NCI-H2227 (cell line): ENCODE data around the gene CD164.
"Not testable (repeated sequence)": the region's sequence is repeated elsewhere in the genome, so short reads cannot be mapped to it uniquely, and the experiment has no call there.

Experiments
- DNase-seq: peaks from one replicate; lab custom pipeline; 2025; ENCODE audit not compliant: unreplicated experiment; lab: John Stamatoyannopoulos, UW

Gene CD164

DNA sequence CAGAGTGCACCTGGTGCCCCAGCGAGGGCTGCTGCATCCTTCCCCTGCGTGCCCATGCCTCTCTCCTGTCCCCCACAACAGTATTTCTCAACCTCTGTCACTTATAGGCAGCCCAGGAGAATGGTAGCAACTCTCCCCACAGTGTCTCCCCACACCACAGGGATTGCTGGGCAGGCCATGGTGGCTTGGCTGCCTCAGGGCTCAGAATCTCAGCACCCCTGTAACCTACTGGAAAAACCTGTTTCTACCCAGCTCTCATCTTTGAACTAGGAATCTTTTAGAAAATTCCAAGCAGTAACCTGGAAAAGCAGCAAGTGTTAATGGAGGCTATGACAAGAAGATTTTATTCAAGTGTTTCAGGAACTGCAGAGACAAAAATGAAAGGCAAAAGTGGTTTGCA is 38.0 kb downstream of the CD164 start:
- no peak for DNase-seq

DNA sequence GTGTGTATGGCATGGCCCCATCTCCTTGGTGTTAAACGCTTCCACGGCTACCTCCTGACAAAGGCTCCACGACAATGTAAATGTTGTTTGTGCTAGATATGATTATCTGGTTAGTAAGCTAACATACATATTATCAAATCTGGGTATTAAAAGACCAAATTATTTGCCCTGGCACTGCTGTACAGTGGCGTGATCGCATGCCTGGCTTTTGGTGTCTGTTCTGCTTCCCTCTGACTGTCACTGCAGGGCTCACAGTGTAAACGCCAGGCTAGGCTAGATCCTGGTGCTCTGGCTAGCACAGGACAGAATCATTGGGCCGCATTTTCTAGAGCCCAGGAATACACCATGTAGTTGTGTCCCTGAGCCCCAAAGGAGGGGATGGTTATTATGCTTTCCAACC is 38.7 kb downstream of the CD164 start:
- DNase-seq: no peak

DNA sequence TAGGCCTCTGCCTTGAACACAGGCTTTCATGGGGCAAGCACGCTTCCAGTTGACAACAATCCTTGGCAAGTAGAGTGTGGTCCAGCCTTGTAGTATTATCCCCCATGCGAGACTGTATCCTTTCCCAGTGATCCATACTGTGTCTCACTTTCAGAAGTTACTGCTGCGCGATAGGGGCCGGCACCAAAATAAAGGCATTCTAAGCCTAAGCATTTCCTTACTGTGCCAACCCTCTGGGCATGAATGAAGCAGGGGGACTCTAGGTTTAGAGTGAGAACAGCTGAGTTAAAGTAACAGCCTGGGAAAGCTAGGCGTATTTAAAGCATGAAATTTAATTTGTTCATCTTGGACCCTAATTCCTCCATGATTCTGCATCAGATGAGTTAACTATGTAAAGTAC is 39.4 kb downstream of the CD164 start:
- no peak for DNase-seq

DNA sequence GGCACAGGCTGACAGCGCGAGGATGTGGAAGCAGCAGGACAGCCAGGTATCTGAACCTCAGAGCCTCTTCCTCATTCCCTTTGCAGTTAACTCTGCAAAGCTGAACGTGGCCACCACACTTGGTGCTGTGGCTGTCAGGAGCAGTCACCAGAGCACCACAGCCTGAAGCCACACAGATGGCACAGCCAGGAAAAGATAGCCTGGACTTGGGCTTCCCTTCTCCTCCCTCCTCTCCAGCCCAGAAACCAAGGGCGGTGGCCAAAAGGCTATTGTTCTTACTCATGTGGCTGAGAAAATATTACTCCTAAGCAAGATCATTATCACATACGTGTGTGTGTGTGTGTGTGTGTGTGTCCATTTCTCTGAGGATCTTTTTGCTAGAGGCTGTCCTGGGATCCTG is 39.8 kb downstream of the CD164 start:
- DNase-seq: no peak

DNA sequence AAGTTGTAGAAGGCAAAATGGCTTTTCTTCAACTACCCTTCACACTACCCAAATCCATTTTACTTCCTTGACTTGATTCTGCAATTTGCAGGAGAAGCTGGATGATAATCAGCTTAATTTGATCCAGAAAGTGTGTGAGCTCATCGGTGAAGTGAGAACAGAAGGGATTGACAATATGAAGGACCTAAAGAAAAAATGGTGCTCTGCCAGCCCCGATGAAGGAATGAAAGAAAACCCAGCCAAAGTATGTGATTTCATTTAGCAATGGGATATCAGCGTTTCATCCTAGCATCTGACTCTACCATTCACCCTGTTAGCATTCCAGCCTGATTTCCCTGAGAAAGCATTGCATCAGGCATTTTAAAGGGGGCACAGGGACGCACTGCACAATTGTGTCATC is 41.5 kb downstream of the CD164 start:
- no peak for DNase-seq

DNA sequence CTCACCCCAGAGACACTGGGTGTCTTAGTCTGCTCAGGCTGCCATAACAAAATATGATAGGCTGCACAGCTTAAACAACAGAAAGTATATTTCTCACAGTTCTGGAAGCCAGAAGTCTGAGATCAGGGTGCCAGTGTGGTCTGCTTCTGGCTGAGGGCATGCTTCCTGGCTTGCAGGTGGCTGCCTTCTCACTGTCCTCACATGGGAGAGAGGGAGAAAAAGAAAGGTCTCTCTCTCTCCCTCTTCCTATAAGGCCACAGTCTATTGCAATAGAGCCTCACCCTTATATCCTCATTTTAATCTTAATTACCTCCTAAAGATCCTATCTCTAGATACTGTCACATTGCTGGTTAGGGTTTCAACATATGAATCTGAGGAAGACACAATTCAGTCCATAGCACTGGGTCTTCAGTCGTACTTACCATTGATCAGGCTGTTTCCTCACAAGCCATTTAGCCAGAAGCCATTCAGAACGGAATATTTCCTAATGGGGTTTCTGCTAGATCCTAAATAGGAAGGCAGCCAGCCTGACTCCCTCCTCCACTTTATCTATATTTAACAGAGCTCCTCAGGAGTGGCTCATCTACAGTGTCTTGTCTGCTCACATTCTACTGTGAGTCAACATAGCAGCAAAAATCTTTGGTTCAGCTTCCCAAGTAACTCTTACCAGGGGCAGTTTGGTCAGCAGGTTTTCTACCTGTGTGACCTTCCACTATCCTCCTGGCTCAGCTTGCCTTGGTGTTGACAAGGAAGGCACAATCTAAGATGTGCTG is 42.2 kb downstream of the CD164 start:
- no peak for DNase-seq

DNA sequence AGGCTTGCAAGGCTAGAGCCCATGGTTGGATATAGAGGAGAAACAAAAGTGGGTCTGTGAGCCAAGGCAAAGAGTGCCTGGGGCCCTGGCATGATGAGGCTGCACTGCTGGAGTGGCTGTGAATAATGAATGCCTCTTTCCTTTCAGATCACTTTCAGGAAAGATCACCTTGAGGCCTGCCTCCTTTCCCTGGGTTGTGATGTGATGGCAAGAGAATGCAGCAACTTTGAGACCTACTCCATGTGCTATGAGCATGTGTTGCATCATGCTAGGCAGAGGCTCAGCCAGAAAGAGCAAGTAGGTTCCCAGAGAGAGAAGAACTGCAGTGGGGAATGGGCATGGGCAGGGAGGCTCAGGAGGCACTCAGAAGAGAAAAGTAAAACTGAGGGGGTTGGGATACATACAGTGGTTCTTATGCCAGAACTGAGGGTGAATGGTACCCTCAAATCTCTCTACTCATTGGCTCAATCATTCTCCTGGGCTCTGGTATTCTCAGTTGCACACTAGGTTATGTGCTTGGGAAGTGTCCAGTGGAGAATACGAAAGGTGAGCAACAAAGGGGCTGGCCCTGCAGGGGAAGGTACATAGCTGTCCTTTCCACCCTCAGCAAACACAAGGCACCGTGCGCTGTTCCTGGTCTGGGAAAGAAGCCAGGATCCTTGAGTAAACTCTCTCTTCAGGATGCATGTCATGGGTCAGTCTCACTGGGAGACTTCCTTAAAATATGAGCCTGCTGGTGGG is 45.9 kb downstream of the CD164 start:
- no peak for DNase-seq

DNA sequence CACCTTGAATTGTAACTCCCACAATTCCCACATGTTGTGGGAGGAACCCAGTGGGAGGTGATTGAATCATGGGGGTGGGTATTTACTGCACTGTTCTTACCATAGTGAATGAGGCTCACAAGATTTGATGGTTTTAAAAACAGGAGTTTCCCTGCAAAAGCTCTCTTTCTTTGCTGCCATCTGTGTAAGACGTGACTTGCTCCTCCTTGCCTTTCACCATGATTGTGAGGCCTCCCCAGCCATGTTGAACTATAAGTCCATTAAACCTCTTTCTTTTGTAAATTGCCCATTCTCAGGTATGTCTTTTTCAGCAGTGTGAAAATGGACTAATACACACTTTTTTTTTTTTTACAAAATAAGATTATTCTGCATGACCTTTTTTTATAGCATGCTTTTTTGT is 48.4 kb downstream of the CD164 start:
- DNase-seq: not testable (repeated sequence)

DNA sequence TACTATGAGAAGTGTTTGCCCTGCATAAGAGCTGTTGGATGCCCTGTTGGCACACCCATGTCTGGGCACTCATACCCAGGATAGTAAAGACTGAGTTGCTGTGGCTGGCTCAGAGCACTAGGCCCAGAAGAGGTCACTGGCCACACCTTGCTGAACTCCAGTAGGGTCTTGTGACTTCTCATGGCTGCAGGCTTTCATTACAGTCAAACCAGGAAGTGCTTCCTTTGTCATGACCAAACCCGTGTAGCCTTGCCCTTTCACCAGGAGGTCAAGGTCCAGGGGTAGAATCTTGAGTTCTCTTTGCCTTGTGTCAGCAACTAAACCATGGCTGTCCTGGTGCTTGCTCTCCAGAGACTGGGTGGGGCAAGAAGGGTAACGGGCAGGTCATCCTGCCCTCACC is 49.5 kb downstream of the CD164 start:
- DNase-seq: no peak

DNA sequence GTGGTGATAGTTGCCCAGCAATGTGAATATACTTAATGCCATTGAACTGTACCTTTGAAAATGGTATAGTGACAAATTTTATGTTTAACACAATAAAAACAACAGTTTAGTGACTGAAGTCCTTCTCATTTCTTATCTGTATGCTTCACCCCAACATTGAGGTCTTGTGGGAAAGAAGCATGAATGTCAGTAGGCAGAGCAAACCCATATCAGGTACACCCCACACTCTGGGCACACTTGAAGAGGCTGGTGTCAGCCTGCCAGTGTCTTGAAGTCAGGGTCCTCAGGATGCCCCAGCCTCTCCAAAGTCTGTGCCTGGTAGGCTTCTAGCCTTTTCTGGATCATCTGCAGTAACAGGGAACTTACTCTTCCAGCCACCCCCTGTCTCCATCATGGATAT is 51.2 kb downstream of the CD164 start:
- no peak for DNase-seq

DNA sequence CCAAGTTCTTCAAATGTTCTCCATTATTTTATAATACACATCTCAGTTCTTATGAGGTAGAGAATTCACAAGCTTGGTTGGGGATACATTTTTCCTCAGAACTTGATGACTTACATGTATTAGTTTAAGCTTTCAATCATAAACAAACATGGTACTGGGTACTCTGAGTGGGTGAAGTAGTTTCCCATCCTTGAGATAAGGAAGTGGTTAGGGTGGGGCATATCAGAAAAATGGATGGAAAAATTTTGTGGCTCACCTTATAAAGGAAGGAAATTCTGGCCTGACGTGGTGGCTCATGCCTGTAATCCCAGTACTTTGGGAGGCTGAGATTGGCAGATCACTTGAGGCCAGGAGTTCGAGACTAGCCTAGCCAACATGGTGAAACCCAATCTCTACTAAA is 52.0 kb downstream of the CD164 start:
- DNase-seq: no peak

DNA sequence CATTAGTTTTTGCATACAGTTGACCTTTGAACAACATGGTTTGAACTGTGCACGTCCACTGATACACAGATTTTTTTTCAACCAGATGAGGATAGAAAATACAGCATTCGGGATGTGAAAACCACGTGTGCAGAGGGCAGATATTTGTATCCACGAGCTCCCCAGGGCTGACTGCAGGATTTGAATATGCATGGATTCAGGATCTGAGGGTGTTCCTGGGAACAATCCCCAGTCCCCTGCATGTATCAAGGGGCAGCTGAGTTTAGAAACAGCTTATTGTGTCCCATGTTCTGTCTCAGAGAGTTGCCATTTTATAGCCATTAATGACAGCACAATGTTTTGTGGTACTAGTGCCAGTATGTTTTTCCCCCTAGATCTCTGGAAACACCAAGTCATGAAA is 53.6 kb downstream of the CD164 start:
- DNase-seq: no peak

DNA sequence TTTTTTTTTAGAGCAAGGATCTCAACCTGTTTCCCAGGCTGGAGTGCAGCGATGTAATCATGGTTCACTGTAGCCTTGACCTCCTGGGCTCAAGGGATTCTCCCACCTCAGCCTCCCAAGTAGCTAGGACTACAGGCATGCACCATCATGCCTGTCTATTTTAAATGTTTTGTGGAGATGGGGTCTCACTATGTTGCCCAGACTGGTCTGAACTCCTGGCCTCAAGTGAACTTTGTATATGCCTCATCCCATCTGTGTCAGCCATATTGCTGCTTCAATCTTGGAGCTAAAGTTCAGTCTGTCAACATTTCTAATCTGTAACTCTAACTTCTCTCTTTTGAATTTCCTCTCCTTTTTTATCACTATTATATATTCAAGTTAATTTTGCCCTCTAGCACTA is 54.3 kb downstream of the CD164 start:
- DNase-seq: no peak

DNA sequence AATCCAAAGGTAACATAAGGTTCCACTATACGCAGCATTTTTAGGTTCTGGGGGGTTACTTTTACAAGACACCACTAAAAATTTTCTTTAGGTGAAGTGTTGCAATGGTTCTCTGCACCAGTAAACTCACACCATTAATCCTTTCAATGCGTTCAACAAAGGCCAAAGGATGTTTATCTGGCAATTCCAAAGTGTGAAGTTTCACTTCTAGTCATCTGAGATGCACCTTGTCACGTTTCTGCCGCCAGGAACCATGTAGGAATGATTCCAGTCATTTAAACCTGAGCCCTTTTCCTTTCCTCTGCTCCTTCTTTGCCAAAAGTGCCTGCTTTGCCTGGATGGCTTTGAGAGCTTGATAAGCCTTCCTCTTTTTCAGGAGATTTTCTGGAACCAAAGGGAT is 54.8 kb downstream of the CD164 start:
- DNase-seq: no peak

DNA sequence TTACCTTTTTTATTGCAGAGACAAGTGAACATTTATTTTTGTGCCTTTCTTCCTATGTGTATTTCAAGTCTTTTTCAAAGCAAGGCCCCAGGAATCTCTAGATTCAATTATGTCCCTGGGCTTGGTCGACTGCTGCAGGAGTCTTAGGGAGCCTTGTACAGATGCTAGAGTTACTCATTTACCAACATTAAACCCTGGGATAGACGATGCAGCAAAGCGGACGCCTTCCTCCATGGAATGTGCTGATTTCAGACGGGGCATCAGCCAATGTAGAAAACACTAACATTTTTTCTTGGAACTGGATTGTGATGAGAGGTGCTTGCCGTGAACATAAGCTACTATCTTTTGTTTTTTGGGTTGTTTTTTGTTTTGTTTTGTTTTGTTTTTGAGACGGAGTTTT is 55.9 kb downstream of the CD164 start:
- no peak for DNase-seq

DNA sequence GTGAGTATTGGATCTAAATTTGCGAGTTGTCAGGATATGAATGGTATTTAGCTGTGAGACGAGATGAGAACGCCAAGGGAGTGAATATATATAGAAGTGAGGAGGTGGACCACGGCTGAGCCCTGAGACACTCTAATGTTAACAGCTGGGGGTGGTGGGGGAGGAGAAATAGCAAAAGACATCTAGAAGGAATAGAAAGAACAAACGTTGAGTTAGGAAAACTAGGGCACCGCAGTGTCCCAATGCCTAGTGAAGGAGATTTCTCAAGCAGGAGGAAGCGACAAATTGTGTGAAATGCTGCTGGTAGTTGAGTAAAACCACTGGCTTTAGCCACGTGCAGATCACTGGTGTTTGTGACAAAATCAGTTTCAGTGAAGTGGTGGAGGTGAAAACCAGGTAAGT is 56.9 kb downstream of the CD164 start:
- no peak for DNase-seq

DNA sequence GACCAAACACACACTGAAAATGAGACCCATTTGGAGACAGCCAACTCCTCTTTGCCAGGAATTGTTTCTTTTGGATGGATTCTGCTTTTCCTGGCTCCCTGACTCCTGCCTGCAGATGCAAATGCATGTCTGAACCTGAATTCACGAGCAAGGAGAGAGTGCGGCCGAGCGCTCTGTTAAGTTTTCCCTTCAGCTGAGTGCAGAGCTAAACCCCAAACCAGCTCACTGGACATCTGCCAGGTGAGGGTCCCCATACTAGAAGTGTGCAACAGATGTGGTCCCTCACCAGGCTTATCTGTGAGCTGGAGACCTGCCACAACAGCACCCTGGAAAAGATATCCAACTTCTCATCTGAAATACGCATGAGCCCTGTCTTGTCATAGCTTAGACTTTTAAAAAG is 59.0 kb downstream of the CD164 start:
- DNase-seq: no peak

DNA sequence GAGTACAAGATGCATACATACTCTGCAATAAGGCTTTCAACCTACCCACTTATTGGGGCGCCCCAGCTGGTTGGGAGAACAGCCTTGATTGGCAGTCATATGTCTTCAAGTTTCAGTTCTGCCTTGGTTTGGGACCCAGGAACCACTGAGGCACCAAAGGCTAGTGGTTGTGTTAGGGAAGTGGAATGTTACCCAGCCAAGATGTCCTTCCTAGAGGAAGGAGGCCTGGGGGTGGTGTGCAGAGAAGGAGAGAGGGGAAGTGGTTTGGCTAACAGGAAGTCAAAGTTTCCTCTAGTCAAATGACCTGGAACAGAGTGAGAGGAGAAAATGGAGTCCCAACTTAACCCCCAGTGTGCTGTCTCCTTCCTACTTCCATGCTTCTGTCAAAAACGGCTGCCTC is 59.4 kb downstream of the CD164 start:
- DNase-seq: no peak

DNA sequence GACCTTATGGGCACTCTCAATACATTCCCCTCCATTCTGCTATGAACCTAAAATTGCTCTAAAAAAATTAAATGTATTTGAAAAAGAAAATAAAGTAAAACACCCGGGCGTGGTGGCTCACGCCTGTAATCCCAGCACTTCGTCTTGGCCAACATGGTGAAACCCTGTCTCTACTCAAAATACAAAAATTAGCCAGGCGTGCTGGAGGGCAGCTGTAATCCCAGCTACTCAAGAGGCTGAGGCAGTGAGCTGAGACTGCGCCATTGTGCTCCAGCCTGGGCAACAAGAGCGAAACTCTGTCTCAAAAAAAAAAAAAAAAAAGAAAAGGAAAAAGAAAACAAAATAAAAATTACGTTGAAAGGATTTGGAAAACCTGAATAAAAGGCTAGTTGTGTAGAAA is 60.5 kb downstream of the CD164 start:
- DNase-seq: no peak

DNA sequence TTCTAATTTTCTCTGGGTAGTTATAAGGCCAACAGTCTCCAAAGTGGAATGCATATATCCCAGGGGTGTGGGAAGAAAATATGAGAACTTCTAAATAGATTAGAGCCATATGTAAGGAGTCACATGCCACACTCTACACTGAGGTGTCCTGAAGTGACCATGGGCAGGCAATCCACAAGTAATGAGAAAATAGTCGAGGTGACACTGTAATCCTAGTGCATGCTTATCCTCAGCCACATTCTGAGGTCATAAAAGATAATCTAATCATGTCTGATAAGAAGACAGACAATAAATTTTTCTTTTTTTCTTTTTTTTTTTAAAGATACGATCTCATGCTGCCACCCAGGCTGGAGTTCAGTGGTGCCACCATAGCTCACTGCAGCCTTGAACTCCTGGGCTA is 62.2 kb downstream of the CD164 start:
- no peak for DNase-seq

DNA sequence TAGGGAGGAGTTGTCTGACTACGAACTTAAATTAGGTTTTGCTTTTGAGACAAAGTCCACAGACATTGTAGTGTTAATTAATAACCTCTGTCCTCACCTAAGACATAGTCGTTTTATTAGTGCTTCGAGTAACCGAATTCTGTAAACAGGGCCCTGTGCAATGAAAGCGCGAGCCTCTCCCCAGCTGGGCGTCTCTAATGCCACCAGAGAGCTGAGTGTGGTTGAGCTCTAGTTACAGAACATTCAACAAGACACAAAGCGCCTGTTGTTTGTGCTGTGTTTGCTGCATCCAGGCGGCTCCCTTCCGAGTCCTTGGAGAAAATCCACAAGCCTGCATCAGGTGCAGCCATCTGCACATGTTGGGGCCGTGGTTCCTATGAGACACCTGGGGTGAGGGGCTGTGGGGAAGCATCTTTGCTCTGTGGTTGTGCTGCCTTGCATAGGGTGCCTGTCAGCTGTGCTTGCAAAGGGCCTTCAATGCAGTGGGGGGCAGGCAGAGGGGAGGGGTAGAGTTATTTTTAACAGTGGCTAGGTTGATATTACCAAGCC is 63.9 kb downstream of the CD164 start:
- no peak for DNase-seq

DNA sequence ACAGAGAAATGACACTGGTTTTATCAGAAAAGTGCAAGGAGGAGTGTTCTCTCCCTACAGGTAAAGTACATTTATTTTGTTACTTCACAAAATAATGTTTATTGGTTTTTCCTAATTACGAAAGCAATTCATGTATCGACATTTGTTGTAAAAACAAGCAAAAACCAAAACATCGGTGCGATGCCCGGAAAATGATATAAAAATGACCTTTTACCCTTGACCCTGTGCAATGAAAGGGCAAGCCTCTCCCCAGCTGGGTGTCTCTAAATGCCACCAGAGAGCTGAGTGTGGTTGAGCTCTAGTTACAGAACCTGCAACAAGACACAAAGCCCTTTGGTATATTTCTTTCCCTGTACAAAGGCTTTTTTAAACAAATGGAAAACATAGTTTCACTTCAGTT is 65.4 kb downstream of the CD164 start:
- DNase-seq: no peak
